Measurements from ENCODE around the gene CCDC170. TPM values are rescaled to one million over a fixed set of nuclear protein-coding genes. Genes with fewer than 3 reads are reported as not detected.
"Not testable (repeated sequence)": the region's sequence is repeated elsewhere in the genome, so short reads cannot be mapped to it uniquely, and the experiment has no call there.

Gene CCDC170
- total RNA-seq, 1 experiment from 2014 or later = 0.12 TPM

DNA sequence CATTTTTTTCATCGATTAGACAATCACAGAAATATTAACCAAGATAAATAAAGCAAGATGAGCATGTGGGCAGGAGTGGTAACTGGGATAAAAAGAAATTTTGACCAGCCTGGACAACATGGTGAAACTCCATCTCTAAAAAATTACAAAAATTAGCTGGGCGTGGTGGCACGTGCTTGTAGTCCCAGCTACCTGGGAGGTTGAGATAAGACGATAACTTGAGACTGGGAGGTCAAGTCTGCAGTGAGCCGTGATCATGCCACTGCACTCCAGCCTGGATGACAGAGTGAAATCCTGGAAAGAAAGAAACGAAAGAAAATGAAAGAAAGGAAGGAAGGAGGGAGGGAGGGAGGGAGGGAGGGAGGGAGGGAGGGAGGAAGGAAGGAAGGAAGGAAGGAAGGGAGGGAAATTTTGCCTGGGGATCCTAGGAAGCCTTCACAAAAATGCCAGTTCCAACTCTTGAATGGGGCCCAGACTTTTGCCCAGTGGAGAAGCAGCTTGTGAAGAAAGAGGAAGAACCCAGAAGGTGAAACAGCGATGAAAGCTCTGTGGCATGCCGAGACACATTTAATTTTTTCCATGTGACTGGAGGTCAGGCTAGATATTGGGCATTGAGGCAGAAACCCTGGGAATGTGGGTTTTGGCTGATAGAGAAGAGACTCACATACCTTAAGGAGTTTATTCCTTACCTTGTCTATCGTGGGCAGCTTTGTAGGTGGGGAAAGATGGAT, 20.3 kb downstream of the CCDC170 start:
- H4K20me1 ChIP-seq (ENCODE audit: insufficient read depth) = no peaks in the 10 kb centered on the region
- H3K27me3 ChIP-seq (ENCODE audit: insufficient read depth, low read length) = no peaks in the 10 kb centered on the region
- no peaks in the 10 kb centered on the region for H3K79me2 ChIP-seq (ENCODE audit: insufficient read depth, low read length)
- ChIA-PET POLR2A (interaction anchor here (0.6 kb wide), 1 partner anchor 93 kb away, joined by 4 read pairs; no protein-coding TSS in a partner anchor), RAD21 (ENCODE audit: low non-redundant PET in 1 of 2, low total read pairs in 2 of 2, uncharacterized antibody in 2 of 2, unreplicated experiment in 2 of 2) (no interaction called here), CTCF (no interaction called here)
- TF ChIP-seq ELF1 (IDR thresholded peaks at IDR 0.05; ENCODE audit: borderline replicate concordance, low read depth) = no peak
- no peak for TF ChIP-seq CEBPB (IDR thresholded peaks at IDR 0.05; ENCODE audit: low read depth)
- TF ChIP-seq TCF7L2 (IDR thresholded peaks at IDR 0.05; ENCODE audit: borderline replicate concordance, extremely low read depth, insufficient read depth, insufficient read length) = no peak
- no peak for TF ChIP-seq SRF (IDR thresholded peaks at IDR 0.05; ENCODE audit: low read depth)
- no peak for TF ChIP-seq EZH2 (IDR thresholded peaks at IDR 0.05)
- TF ChIP-seq YY1 (IDR thresholded peaks at IDR 0.05; ENCODE audit: extremely low read depth, insufficient replicate concordance, low read depth, low read length) = no peak
- TF ChIP-seq CBX3 (IDR thresholded peaks at IDR 0.05; ENCODE audit: low read depth) = no peak
- no peak for TF ChIP-seq JUND (IDR thresholded peaks at IDR 0.05)
- no peak for ATAC-seq
- no peaks in the 10 kb centered on the region for H3K9me2 ChIP-seq (ENCODE audit: insufficient read depth)
- H2AFZ ChIP-seq (ENCODE audit: low read depth, low read length, poor library complexity, severe bottlenecking) = no peak overlapping the region
- DNase-seq (ENCODE audit: low read depth, low spot score) = no peak
- no peak overlapping the region for H3K9ac ChIP-seq (ENCODE audit: low read length)
- intact Hi-C loops (cut with micrococcal nuclease) = no loop called here
- no peak overlapping the region for H3K27ac ChIP-seq (ENCODE audit: low read depth, low read length)
- H3K4me3 ChIP-seq (replicated peaks in 1 of 2; ENCODE audit: low read depth in 1 of 2, low read length in 2 of 2) = no peak overlapping the region
- no peaks in the 10 kb centered on the region for H3K9me3 ChIP-seq (ENCODE audit: control insufficient read depth in 1 of 2, insufficient read depth in 1 of 2, low read depth in 1 of 2, low read length in 2 of 2)
- H3K36me3 ChIP-seq (ENCODE audit: control insufficient read depth in 1 of 2, insufficient read depth in 2 of 2, low read length in 2 of 2) = no peaks in the 10 kb centered on the region
- no peaks in the 10 kb centered on the region for H3K4me1 ChIP-seq (ENCODE audit: control insufficient read depth in 1 of 2, insufficient read depth in 2 of 2, low read length in 2 of 2)
- no peak overlapping the region for H3K4me2 ChIP-seq (ENCODE audit: low read length)
- BruUV-seq (replicated peaks) = no TSS peak

GRCh38 chr6:151518992-151519391, 25.2 kb downstream of the CCDC170 start:
- H3K36me3 ChIP-seq (ENCODE audit: control insufficient read depth in 1 of 2, insufficient read depth in 2 of 2, low read length in 2 of 2); RAD21 ChIA-PET (ENCODE audit: low non-redundant PET in 1 of 2, low total read pairs in 2 of 2, uncharacterized antibody in 2 of 2, unreplicated experiment in 2 of 2); H3K4me3 ChIP-seq (replicated peaks in 1 of 2; ENCODE audit: low read depth in 1 of 2, low read length in 2 of 2); H3K27ac ChIP-seq (ENCODE audit: low read depth, low read length); DNase-seq (ENCODE audit: low read depth, low spot score); H3K27me3 ChIP-seq (ENCODE audit: insufficient read depth, low read length); H3K79me2 ChIP-seq (ENCODE audit: insufficient read depth, low read length); H4K20me1 ChIP-seq (ENCODE audit: insufficient read depth); H3K4me1 ChIP-seq (ENCODE audit: control insufficient read depth in 1 of 2, insufficient read depth in 2 of 2, low read length in 2 of 2); intact Hi-C loops (cut with micrococcal nuclease); BruUV-seq (replicated peaks); H3K9me3 ChIP-seq (ENCODE audit: control insufficient read depth in 1 of 2, insufficient read depth in 1 of 2, low read depth in 1 of 2, low read length in 2 of 2); CTCF ChIA-PET; H2AFZ ChIP-seq (ENCODE audit: low read depth, low read length, poor library complexity, severe bottlenecking); ATAC-seq; H3K9ac ChIP-seq (ENCODE audit: low read length); H3K9me2 ChIP-seq (ENCODE audit: insufficient read depth); POLR2A ChIA-PET; H3K4me2 ChIP-seq (ENCODE audit: low read length): not testable (repeated sequence)
